ENCODE measurements around the gene VAV2.

VAV2 gene

DNA sequence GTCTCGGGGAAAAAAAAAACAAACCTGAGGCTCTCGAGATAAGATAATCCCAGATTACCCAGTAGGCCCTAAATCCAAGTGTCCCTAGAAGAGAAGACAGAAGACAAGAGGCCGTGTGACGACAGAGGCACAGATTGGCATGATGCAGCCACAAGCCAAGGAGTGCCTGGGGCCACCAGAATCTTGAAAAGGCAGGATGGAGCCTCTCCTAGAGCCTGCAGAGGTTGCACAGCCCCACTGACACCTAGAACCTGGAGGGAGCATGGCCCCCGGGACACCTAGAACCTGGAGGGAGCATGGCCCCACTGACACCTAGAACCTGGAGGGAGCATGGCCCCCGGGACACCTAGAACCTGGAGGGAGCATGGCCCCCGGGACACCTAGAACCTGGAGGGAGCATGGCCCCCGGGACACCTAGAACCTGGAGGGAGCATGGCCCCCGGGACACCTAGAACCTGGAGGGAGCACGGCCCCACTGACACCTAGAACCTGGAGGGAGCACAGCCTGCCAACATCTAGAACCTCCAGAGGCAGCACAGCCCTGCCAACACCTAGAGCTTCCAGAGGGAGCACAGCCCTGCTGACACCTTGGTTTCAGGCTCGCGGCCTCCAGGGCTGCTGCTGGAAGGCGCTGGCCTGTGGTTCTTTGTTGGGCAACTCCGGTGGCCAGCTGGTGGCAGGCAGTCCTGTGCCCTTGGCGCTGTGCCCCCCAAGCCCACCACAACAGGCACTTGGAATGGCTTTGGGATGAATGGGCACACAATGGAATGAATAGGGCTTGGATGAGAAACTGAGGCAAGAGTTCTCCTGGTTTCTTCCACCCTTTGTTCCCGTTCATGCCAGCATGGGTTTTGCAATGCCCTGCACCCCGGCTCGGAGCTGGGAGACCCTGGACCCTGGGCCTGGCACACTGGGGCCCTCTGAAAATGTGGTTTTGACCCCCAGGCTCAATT, 39.2 kb downstream of the VAV2 start:
- no peak for DNase-seq (ENCODE audit: low read depth, low spot score)

- DNase-seq (ENCODE audit: low read depth, low spot score), result no peak
Measured at GRCh38 chr9:133951265-133951664, 40.9 kb downstream of the VAV2 start.

- no peak for DNase-seq (ENCODE audit: low read depth, low spot score)
Measured at GRCh38 chr9:133950629-133951111, 41.5 kb downstream of the VAV2 start.

DNA sequence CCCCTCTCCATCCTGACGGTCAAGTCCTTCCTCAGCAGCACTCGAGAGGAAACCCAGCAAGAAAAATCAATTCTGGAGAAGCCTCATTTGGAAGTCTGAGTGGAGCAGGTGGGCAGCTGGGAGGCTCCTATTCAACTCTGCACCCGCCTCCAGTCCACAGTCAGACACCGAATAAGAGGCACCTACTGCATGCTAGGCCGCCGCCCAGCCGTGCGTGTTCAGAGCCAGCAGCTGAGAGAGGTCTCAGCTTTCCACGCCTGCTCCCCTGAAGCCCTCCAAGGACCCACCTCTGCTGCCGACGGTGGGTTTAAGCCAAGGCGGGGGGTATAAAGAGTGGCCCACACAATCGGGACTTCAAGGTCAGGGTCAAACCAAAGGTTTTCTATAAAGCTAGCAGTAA, 41.9 kb downstream of the VAV2 start:
- DNase-seq (ENCODE audit: low read depth, low spot score), result no peak

DNA sequence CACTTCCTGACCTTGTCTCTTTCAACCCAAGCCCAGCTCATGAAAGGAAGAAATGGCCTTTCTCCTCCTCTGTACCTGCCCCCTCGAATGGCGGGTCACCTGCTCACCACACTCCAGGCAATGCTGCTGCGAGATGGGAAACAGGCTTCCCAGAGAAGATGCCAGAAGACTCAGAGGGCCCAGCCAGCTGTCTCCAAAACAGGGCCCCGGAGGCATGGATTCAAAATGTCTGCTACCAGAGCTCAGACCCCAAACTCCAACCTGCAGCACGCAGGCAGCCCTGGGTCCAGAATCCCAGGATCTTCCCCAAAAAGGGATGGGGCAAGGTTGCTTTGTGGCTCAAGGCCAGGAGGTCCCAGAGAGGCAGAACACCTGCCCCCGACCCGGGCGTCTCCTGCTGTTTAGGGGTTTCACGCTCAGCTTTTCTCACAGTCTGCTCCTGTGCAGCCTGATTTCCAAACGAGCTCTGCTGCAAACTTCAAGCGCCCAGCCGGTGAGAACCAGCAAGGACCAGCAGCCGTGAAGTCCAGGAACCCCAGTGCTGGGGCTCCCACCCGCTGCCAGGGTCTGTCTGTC, 42.5 kb downstream of the VAV2 start:
- no peak for DNase-seq (ENCODE audit: low read depth, low spot score)

GRCh38 chr9:133948561-133949485, 43.3 kb downstream of the VAV2 start:
- DNase-seq (ENCODE audit: low read depth, low spot score), result no peak

DNA sequence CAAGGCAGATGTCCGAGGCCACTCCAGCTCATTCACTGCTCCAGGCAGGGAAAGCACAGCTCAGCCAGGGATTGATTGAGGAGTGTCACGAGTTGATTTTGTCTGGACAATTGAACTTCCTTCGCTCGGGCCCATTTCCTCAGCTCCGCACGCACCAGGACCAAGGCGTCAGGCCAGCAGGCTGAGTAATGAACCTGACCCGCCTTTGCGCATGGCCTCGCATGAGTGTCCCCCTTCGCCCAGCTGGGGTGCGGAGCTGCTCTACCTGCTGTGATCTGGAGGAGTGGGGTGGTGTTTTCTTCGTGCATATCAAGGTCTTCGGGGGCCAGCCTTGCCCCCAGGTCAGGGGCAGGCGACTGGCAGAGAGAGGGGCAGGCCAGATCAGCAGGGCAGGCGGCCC, 44.0 kb downstream of the VAV2 start:
- DNase-seq (ENCODE audit: low read depth, low spot score), result no peak

GRCh38 chr9:133946840-133947486, 45.2 kb downstream of the VAV2 start:
- DNase-seq (ENCODE audit: low read depth, low spot score), result no peak

DNA sequence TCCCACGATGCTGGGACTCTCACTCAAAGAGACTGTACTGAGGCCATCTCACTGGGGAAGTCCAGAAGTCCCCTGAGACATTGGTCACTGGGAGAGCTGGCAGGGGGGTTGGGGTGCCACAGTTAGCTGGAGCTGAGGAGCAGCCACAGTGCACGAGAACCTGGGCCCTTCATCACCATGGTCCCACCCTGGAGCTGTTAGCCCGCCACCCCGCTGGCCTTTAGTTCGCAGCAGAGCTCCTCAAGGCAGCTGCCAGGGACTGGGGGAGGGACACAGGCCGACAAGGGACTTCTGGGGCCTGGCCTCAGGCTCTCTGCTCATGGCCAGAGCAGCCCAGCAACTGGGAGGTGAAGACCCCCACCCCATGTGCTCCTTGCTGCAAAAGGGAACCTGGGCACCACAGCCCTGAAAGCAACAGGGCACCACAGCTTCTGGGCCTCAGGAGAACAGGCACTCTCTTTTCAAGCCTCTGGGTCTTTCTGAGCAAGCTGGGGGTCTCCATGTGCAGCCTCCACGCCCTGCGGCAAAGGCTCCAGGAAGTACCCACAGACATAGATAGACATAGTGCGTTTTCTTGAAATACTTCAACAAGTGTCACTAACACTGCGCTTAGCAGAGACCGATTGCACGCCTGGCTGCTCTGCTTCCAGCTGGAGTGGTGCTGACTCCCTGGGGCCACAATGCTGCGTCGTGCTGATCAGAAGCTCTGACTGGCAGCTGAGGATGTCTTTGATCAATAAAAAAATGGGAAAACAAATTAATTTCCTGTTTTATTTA, 46.0 kb downstream of the VAV2 start:
- no peak for DNase-seq (ENCODE audit: low read depth, low spot score)

DNA sequence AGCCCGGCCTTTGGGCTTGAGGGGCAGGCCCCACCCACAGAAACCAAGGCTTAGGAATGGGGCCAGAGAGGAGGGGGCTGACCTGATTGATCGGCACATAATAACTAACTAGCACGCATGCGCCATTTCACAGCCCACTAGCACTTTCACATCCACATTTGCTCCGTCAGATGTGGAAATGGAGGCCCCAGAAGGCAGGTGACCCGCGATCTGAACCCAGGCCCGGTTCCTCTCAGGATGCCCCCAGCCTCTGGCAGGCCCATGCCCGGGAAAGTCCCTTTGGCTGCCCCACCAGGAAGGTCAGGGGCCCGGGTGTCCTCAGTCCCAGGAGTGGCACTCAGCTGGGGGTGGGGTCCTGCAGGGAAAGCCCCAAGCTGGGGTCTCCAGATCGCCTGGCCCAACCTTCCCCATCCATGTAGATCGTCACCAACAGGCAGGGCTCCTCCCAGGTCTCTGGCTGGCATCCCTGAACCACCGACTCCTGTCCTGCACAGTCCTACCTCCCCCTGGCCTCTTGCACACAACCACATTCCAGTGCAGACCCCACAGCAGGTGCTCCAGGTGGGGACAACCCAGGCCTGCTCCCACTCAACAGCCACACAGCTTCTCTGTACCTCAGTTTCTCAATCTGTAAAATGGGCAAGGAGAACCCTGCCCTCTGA, 46.7 kb downstream of the VAV2 start:
- no peak for DNase-seq (ENCODE audit: low read depth, low spot score)

DNA sequence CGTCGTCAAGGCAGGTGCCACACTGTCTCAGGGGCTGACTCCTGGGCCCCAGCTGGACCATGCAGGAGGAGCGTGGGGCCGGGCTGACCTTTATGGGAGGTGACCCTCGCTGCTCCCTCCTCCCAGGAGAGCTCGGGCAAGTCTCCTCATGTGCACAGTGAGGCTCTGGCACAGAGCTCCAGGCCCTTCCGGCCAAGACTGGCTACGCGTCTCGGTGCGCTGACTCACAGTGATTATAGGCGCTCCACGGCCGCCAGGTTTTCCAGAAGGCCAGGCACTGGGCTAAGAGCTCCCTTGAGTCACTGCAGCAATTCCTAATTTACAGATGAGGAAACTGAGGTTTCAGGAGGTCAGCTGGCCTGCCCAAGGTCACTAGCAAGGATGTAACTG, 47.4 kb downstream of the VAV2 start:
- DNase-seq (ENCODE audit: low read depth, low spot score), result no peak

DNA sequence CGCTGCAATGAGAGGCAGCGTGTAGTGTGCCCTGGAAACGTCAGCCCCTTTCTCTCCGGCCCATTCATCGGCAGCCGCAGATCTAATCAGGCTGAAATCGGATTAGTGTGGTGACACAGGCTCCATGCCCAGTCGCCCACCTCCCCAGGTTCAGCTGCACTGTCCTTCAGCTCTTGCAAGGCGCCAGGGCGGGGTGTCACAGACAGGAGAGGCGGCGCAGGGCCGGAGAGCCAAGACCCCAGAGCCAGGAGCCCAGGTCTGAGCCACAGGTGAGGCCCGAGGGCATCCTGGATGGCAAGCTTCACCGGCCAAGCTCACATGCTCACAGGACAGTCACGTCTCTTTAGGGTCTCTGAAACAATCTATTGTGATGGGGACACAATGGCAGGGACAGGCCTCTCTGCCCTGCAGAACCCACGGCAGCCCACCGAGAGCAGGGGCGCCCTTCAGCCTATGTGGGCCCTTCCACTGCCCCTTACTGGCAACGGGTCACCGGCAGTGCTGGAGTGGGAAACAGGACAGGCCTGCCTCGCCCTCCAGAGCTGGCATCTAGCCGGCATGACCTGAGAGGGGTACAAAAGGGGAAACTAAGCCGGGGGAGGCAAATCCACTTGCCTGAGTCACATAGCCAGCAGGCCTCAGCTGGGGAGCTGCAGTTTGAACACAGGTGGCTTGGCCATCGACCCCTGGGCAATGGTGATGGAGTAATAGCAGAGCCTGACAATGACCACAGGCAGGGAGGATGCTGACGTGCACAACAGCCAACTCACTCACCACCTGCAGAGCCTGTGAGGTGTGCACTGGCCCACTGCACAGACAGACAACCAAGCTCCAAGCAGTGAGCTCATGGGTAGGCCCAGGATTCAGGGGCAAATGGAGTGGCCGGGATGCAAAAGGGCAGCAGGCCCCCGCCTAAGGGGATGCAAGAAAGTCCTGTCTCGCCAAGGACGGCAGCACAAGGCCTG, 48.1 kb downstream of the VAV2 start:
- no peak for DNase-seq (ENCODE audit: low read depth, low spot score)

GRCh38 chr9:133943036-133943780, 48.9 kb downstream of the VAV2 start:
- DNase-seq (ENCODE audit: low read depth, low spot score), result no peak

DNA sequence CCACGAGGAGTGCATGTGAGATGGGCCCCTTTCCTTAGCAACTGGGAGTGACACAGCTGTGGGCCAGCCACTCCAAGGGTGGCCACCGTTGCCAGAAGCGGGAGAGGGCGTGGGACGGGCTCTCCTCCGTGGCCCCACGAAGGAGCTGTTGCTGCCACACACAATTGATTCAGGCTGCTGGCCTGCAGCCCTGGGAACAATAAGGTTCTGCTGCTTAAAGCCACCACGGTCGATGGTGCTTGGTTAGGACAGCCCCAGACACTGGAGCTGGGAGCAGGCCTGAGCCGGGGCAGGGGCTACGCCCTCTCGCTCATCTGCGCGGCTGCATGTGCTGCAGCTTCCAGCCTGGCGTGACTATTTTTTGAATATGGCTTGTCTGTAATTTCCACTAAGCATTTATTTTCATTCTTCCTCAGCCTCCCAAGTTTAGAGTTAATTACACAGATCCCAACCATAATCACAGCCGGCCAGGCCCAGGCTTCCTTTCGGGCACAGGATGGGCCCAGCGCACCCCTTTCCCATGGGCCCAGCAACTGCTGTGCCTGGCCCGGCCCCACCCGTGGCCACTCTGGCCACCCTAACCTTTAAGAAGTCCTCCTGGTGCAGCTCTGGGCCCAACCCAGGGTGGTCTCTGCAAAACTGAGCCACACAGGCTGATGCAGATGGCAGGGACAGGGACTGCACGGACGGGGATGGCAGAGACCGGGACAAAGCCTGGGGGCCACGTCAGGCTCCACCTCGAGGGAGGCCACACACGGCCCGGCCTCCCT, 49.7 kb downstream of the VAV2 start:
- no peak for DNase-seq (ENCODE audit: low read depth, low spot score)

DNA sequence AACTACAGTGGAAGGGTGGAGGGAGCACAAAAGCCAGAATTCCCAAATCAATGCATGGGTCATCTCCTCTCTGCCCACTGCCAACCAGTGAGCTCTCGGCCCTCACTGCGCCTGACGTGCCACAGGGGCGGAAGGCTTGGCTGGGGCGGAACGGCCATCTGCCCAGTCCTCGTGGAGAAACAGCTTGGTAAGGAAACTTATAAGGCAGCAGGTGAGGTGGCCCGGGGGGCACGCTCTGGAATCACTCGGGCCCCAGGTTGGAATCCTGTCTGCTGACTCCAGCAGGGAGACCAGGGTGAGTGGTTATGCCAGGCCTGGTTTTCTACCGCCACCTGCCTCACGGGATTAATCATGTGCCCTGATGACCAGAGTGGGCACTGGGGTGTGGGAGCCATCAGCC, 52.3 kb downstream of the VAV2 start:
- DNase-seq (ENCODE audit: low read depth, low spot score), result no peak

- no peak for DNase-seq (ENCODE audit: low read depth, low spot score)
Measured at GRCh38 chr9:133939171-133939785, 52.8 kb downstream of the VAV2 start.

DNA sequence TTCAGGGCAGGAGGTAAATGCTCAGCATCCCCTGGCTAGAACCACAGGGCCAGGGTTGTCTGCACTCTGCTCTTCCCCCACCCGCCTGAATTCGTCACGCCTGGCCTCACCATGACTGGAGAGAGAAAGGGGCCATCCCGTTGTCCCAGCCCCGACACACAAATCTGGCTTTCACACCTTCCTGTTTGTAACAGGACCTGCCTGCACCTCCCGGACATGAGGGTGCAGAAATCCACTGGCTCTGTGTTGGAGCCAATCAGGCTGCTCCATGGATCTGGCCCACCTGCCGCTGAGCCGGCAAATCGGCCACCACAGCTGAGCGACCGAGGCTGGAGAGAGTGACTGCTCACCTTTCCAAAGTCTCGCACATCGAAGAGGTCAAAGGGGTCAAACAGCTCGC, 53.4 kb downstream of the VAV2 start:
- no peak for DNase-seq (ENCODE audit: low read depth, low spot score)
